PC-3 (cell line): ENCODE results near the gene EP400. TPM values are rescaled to one million over a fixed set of nuclear protein-coding genes. Genes with fewer than 3 reads are reported as not detected.

Experiments used
- ATAC-seq: fragments of 200-7000 bp; cut with Tn5 transposase; 2 replicates; pipeline ENCODE4 v1.9.1; 2020; ENCODE audit warnings: mild to moderate bottlenecking, moderate library complexity
- BruUV-seq: library from RNA; stranded (reverse); fragments of 400-500 nt; replicated peaks from 2 replicates; lab custom pipeline; 2021; lab: Mats Ljungman, UMichigan
- CTCF ChIA-PET: fragments of 300-600 bp; sonication (Branson Sonifier 250); formaldehyde crosslinking; loops from one replicate; lab custom pipeline; 2022; ENCODE audit warnings: antibody characterized with exemption; lab: Charles Lee
- POLR2A ChIA-PET: fragments of 300-600 bp; sonication (Branson Sonifier 250); formaldehyde crosslinking; loops from one replicate; lab custom pipeline; 2022; ENCODE audit warnings: antibody characterized with exemption; ENCODE audit not compliant: unreplicated experiment; lab: Charles Lee
- DNase-seq: peaks from one replicate; pipeline ENCODE4 v3.0.0-alpha.2; 2015
- H2AFZ ChIP-seq: fragments of 300-600 bp; sonication (generic); 2 replicates; pipeline ENCODE4 v1.6.0; 2016; ENCODE audit warnings: antibody characterized with exemption, low read length
- H3F3A ChIP-seq: fragments of 300-600 bp; sonication (generic); one replicate; pipeline ENCODE4 v1.6.0; 2017; ENCODE audit warnings: antibody characterized with exemption, low read length, control low read depth, mild to moderate bottlenecking; ENCODE audit not compliant: unreplicated experiment
- H3K27ac ChIP-seq: fragments of 300-600 bp; sonication (generic); 2 replicates; pipeline ENCODE4 v1.5.1; 2016; ENCODE audit warnings: mild to moderate bottlenecking, low read length
- H3K27me3 ChIP-seq: fragments of 300-600 bp; sonication (generic); 2 replicates; pipeline ENCODE4 v1.6.1; 2016; ENCODE audit warnings: low read length, mixed read lengths
- H3K36me3 ChIP-seq: fragments of 300-600 bp; sonication (generic); 2 replicates; pipeline ENCODE4 v1.6.1; 2016; ENCODE audit warnings: low read depth, mixed run types, low read length, mixed read lengths
- H3K4me1 ChIP-seq: fragments of 300-600 bp; sonication (generic); 2 replicates; pipeline ENCODE4 v1.5.1; 2016; ENCODE audit warnings: low read length; ENCODE audit not compliant: insufficient read depth
- H3K4me2 ChIP-seq: fragments of 300-600 bp; sonication (generic); 2 replicates; pipeline ENCODE4 v1.6.0; 2016; ENCODE audit warnings: low read length
- H3K4me3 ChIP-seq: fragments of 300-600 bp; sonication (generic); 2 replicates; pipeline ENCODE4 v1.5.1; 2016; ENCODE audit warnings: mild to moderate bottlenecking, low read length, mixed read lengths
- H3K79me2 ChIP-seq: fragments of 300-600 bp; sonication (generic); 2 replicates; pipeline ENCODE4 v1.6.1; 2017; ENCODE audit warnings: low read length, mixed read lengths
- H3K9ac ChIP-seq: fragments of 300-600 bp; sonication (generic); 2 replicates; pipeline ENCODE4 v1.6.0; 2016; ENCODE audit warnings: mild to moderate bottlenecking, low read length
- H3K9me2 ChIP-seq: fragments of 300-600 bp; sonication (generic); replicated peaks from 2 replicates; pipeline ENCODE4 v1.6.1; 2016; ENCODE audit warnings: mixed run types, low read length, mixed read lengths
- H3K9me3 ChIP-seq: fragments of 300-600 bp; sonication (generic); 2 replicates; pipeline ENCODE4 v1.6.1; 2016; ENCODE audit warnings: low read length, mixed read lengths
- H4K20me1 ChIP-seq: fragments of 300-600 bp; sonication (generic); 2 replicates; pipeline ENCODE4 v1.6.1; 2016; ENCODE audit warnings: low read length, mixed read lengths
- CTCF ChIP-seq: fragments of 300-600 bp; sonication (generic); conservative IDR thresholded peaks from 2 replicates; pipeline ENCODE4 v1.5.1; 2017; ENCODE audit warnings: antibody characterized with exemption, low read depth, mild to moderate bottlenecking, low read length
- EZH2 ChIP-seq: fragments of 300-600 bp; sonication (generic); IDR thresholded peaks from one replicate; pipeline ENCODE4 v1.6.1; 2017; ENCODE audit warnings: antibody characterized with exemption, mild to moderate bottlenecking, low read length; ENCODE audit not compliant: unreplicated experiment
- EZH2phosphoT487 ChIP-seq: fragments of 300-600 bp; sonication (generic); IDR thresholded peaks from 2 replicates; pipeline ENCODE4 v1.6.1; 2018; ENCODE audit warnings: mild to moderate bottlenecking, antibody characterized with exemption, low read length, borderline replicate concordance
- intact Hi-C: fragments of 100-400 bp; cut with micrococcal nuclease; formaldehyde crosslinking; loops from 2 replicates; pipeline ENCODE4 v1.9.0; 2023
- total RNA-seq: library from RNA; depleted of rRNA; stranded (reverse); fragments of >200 nt; gene quantifications from 2 replicates; pipeline ENCODE4 v1.2.3, GENCODE V29; 2014

EP400 gene
- total RNA-seq, 1 experiment from 2014 or later = 20.2 TPM

DNA sequence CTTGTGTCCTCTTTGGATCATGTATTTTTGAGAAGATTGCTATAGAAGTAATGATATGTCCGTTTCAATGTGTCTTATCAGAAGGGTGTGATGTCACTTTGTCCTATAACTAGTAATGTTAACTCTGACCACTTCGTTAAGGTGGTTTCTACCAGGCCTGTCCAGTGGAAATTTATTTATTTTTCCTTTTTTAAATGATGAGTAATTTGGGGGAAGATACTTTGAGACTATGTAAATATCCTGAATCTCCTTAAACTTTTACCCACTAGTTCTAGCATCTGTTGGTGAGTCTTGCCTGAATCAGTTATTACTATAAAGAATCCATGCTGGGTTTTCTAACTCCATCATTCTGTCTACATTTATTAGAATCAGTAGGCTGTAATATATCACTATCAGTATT is 15.3 kb downstream of the EP400 start:
- peak; percentile 98 for ATAC-seq
- peak overlapping the region; percentile 39 for H3K4me3 ChIP-seq
- ChIA-PET CTCF (no interaction called here), POLR2A (no interaction called here)
- peak; percentile 79 for DNase-seq
- peaks cover 37% of the 10 kb centered on the region for H4K20me1 ChIP-seq
- intact Hi-C loops = loop anchor here (1.0 kb wide), 1 partner anchor 15 kb away; no protein-coding TSS in a partner anchor
- H3K4me1 ChIP-seq = peaks cover 28% of the 10 kb centered on the region
- H2AFZ ChIP-seq = no peak overlapping the region
- no peaks in the 10 kb centered on the region for H3K27me3 ChIP-seq
- no peaks in the 10 kb centered on the region for H3K9me2 ChIP-seq
- no TSS peak for BruUV-seq
- H3K9me3 ChIP-seq = no peaks in the 10 kb centered on the region
- peaks cover 5% of the 10 kb centered on the region for H3F3A ChIP-seq
- peaks cover 7% of the 10 kb centered on the region for H3K36me3 ChIP-seq
- 0 out of 2 replicates have a peak overlapping the region, but pooled peaks have one; percentile 2 for H3K9ac ChIP-seq
- peaks cover 87% of the 10 kb centered on the region for H3K79me2 ChIP-seq
- H3K27ac ChIP-seq = peak overlapping the region; percentile 71
- TF ChIP-seq CTCF (no peak), EZH2phosphoT487 (no peak), EZH2 (no peak)
- peak overlapping the region; percentile 65 for H3K4me2 ChIP-seq

DNA sequence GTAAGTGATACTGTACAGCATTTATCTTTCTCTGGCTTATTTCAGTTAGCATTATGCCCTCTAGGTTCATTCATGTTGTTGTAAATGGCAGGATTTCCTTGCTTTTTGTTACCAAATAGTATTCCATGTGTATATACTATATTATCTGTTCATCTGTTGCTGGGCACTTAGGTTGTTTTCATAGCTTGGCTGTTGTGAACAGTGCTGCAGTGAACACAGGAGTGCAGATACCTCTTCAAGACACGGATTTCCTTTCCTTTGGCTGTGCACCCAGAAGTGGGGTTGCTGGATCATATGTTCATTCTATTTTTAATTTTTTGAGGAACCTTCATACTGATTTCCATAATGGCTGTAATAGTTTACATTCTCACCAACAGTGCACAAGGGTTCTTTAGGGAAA is 21.5 kb downstream of the EP400 start:
- no peak for TF ChIP-seq CTCF
- TF ChIP-seq EZH2phosphoT487 = no peak
- TF ChIP-seq EZH2 = no peak
- H3K9me2 ChIP-seq = no peaks in the 10 kb centered on the region
- no peak overlapping the region for H3K4me2 ChIP-seq
- ChIA-PET CTCF (no interaction called here), POLR2A (no interaction called here)
- ATAC-seq = no peak
- H4K20me1 ChIP-seq = peaks cover 29% of the 10 kb centered on the region; the same call in 1 of the 2 replicates
- no peaks in the 10 kb centered on the region for H3K27me3 ChIP-seq
- no peak overlapping the region for H3K27ac ChIP-seq
- no peaks in the 10 kb centered on the region; the same call in none of the 2 replicates for H3K36me3 ChIP-seq
- H3K9ac ChIP-seq = no peak overlapping the region
- no peak for DNase-seq
- H3K9me3 ChIP-seq = no peaks in the 10 kb centered on the region
- peaks cover 100% of the 10 kb centered on the region for H3K79me2 ChIP-seq
- H3K4me3 ChIP-seq = no peak overlapping the region
- peaks cover under 1% of the 10 kb centered on the region for H3K4me1 ChIP-seq
- no TSS peak for BruUV-seq
- intact Hi-C loops = no loop called here
- no peak overlapping the region for H2AFZ ChIP-seq
- no peaks in the 10 kb centered on the region for H3F3A ChIP-seq

- no peak overlapping the region for H2AFZ ChIP-seq
- TF ChIP-seq EZH2 (no peak), EZH2phosphoT487 (no peak), CTCF (no peak)
- no peaks in the 10 kb centered on the region for H3K27me3 ChIP-seq
- intact Hi-C loops = no loop called here
- H3K79me2 ChIP-seq = peaks cover 83% of the 10 kb centered on the region
- peaks cover 29% of the 10 kb centered on the region; the same call in 1 of the 2 replicates for H4K20me1 ChIP-seq
- no peak for DNase-seq
- no peaks in the 10 kb centered on the region for H3F3A ChIP-seq
- no peaks in the 10 kb centered on the region for H3K9me2 ChIP-seq
- H3K9me3 ChIP-seq = no peaks in the 10 kb centered on the region
- POLR2A ChIA-PET = no interaction called here
- no peak overlapping the region for H3K9ac ChIP-seq
- no peak overlapping the region for H3K27ac ChIP-seq
- BruUV-seq = no TSS peak
- ATAC-seq = no peak
- H3K4me3 ChIP-seq = no peak overlapping the region
- no peak overlapping the region for H3K4me2 ChIP-seq
- H3K4me1 ChIP-seq = peaks cover 11% of the 10 kb centered on the region
- H3K36me3 ChIP-seq = peaks cover 5% of the 10 kb centered on the region; the same call in 1 of the 2 replicates
- CTCF ChIA-PET = interaction anchor here (0.6 kb wide), 1 partner anchor 858 kb away, joined by 3 read pairs; no protein-coding TSS in a partner anchor
Observed at GRCh38 chr12:131975228-131975627, 25.5 kb downstream of the EP400 start.
